Neutrophil (primary cell): Measurements from ENCODE around the gene HMCN2.

Experiments used
- H3K27ac ChIP-seq: fragments of 200-600 bp; sonication (generic); 2 replicates; pipeline ENCODE4 v1.5.1; 2016; ENCODE audit warnings: mild to moderate bottlenecking, moderate library complexity
- H3K27me3 ChIP-seq: fragments of 200-600 bp; sonication (generic); 2 replicates; pipeline ENCODE4 v1.6.0; 2016; ENCODE audit warnings: mild to moderate bottlenecking
- H3K36me3 ChIP-seq: fragments of 200-600 bp; sonication (generic); 2 replicates; pipeline ENCODE4 v1.5.1; 2017
- H3K4me1 ChIP-seq, 2 experiments: fragments of 200-600 bp in 1 of 2; sonication (generic) in 1 of 2; 1 replicate in 1 of 2; 2 replicates in 1 of 2; pipeline versions ENCODE4 v1.5.1 to v1.6.1; 2013 to 2016; ENCODE audit warnings: low read depth in 1 of 2, low read length in 1 of 2, mild to moderate bottlenecking in 1 of 2, moderate library complexity in 1 of 2; ENCODE audit not compliant: control insufficient read depth in 1 of 2, insufficient read depth in 1 of 2
- H3K4me3 ChIP-seq, 2 experiments: fragments of 200-600 bp in 1 of 2; sonication (generic) in 1 of 2; 1 replicate in 1 of 2; 2 replicates in 1 of 2; pipeline ENCODE4 v1.5.1; 2013 to 2016; ENCODE audit warnings: low read depth in 1 of 2, low read length in 1 of 2, mild to moderate bottlenecking in 1 of 2, moderate library complexity in 1 of 2
- H3K9me3 ChIP-seq: fragments of 200-600 bp; sonication (generic); 2 replicates; pipeline ENCODE4 v1.5.1; 2016
- CTCF ChIP-seq: fragments of 200-600 bp; sonication (generic); IDR thresholded peaks from 2 replicates; pipeline ENCODE4 v1.5.1; 2016; ENCODE audit warnings: antibody characterized with exemption

HMCN2 gene

GRCh38 chr9:130463763-130464745, 198.5 kb downstream of the HMCN2 start:
- Histone ChIP-seq H3K9me3 (no peaks in the 10 kb centered on the region), H3K4me3 (no peak overlapping the region), H3K27me3 (peaks cover 80% of the 10 kb centered on the region), H3K4me1 (no peaks in the 10 kb centered on the region), H3K27ac (no peak overlapping the region), H3K36me3 (no peaks in the 10 kb centered on the region)
- TF ChIP-seq CTCF = no peak

- Histone ChIP-seq H3K4me3 (no peak overlapping the region), H3K27ac (no peak overlapping the region), H3K36me3 (no peaks in the 10 kb centered on the region), H3K9me3 (no peaks in the 10 kb centered on the region), H3K27me3 (peaks cover 81% of the 10 kb centered on the region), H3K4me1 (no peaks in the 10 kb centered on the region)
- no peak for TF ChIP-seq CTCF
Measured at GRCh38 chr9:130465383-130466096, 200.0 kb downstream of the HMCN2 start.

- H3K4me1 ChIP-seq = no peaks in the 10 kb centered on the region
- H3K36me3 ChIP-seq = no peaks in the 10 kb centered on the region
- peaks cover 84% of the 10 kb centered on the region for H3K27me3 ChIP-seq
Measured at GRCh38 chr9:130466537-130467217, 201.1 kb downstream of the HMCN2 start.

GRCh38 chr9:130467316-130467715, 201.8 kb downstream of the HMCN2 start:
- Histone ChIP-seq H3K4me3 (no peak overlapping the region), H3K27ac (no peak overlapping the region), H3K9me3 (no peaks in the 10 kb centered on the region), H3K27me3 (peaks cover 85% of the 10 kb centered on the region), H3K4me1 (no peaks in the 10 kb centered on the region), H3K36me3 (no peaks in the 10 kb centered on the region)
- TF ChIP-seq CTCF = no peak

More at GRCh38 chr9:130466537-130467217, 201.1 kb downstream of the HMCN2 start:
- H3K27ac ChIP-seq = no peak overlapping the region
- H3K4me3 ChIP-seq = no peak overlapping the region
- TF ChIP-seq CTCF = no peak
- no peaks in the 10 kb centered on the region for H3K9me3 ChIP-seq

- Histone ChIP-seq H3K9me3 (no peaks in the 10 kb centered on the region), H3K27ac (no peak overlapping the region), H3K4me3 (no peak overlapping the region), H3K27me3 (peaks cover 86% of the 10 kb centered on the region), H3K4me1 (no peaks in the 10 kb centered on the region), H3K36me3 (no peaks in the 10 kb centered on the region)
- no peak for TF ChIP-seq CTCF
Measured at GRCh38 chr9:130468566-130468965, 203.0 kb downstream of the HMCN2 start.
